Central memory CD8-positive, alpha-beta T cell (primary cell): ENCODE results near the gene ELOVL3.
"Not testable (repeated sequence)": the region's sequence is repeated elsewhere in the genome, so short reads cannot be mapped to it uniquely, and the experiment has no call there.

Experiments used
- ATAC-seq: fragments of 150-1000 bp; cut with Tn5 transposase; replicated peaks from 2 replicates; pipeline ENCODE4 v1.10.0; 2022; ENCODE audit warnings: mild to moderate bottlenecking, moderate FRiP score, moderate number of reproducible peaks; ENCODE audit not compliant: poor library complexity, severe bottlenecking; ENCODE audit errors: extremely low read depth
- DNase-seq, 2 donors: peaks; one replicate each; pipeline ENCODE4 v3.0.0; 2021; ENCODE audit warnings: low spot score in 2 of 2
- H3K27ac Mint-ChIP-seq: one replicate; pipeline ENCODE4 v1.8.0; 2022; ENCODE audit warnings: low read depth, mild to moderate bottlenecking, moderate library complexity, mixed read lengths
- H3K27me3 Mint-ChIP-seq: one replicate; pipeline ENCODE4 v1.8.0; 2022; ENCODE audit warnings: mixed read lengths
- H3K36me3 Mint-ChIP-seq: one replicate; pipeline ENCODE4 v1.8.0; 2022; ENCODE audit warnings: mild to moderate bottlenecking, moderate library complexity, mixed read lengths; ENCODE audit not compliant: insufficient read depth
- H3K4me1 Mint-ChIP-seq: one replicate; pipeline ENCODE4 v1.8.0; 2022; ENCODE audit warnings: mixed read lengths
- H3K4me3 Mint-ChIP-seq: one replicate; pipeline ENCODE4 v1.8.0; 2022; ENCODE audit warnings: mild to moderate bottlenecking, moderate library complexity, mixed read lengths
- H3K9me3 Mint-ChIP-seq: one replicate; pipeline ENCODE4 v1.8.0; 2022; ENCODE audit warnings: mixed read lengths

The ELOVL3 gene

GRCh38 chr10:102245082-102245931 is 19.2 kb downstream of the ELOVL3 start, which contains the start of gene GBF1:
Gene GBF1, plus strand, starts transcription at chr10:102245532. Its CDS starts 13,407 bp downstream, at chr10:102258939.
- peaks cover 19% of the 10 kb centered on the region for H3K27me3 Mint-ChIP-seq
- peaks cover 47% of the 10 kb centered on the region for H3K4me1 Mint-ChIP-seq
- peak within 1 kb of the TSS; percentile 92 for H3K4me3 Mint-ChIP-seq
- ATAC-seq (peak; percentile 93), DNase-seq (peak; percentile 71 to 90)
- H3K9me3 Mint-ChIP-seq, result no peaks in the 10 kb centered on the region
- peaks cover 7% of the 10 kb centered on the region for H3K36me3 Mint-ChIP-seq
- H3K27ac Mint-ChIP-seq, result peak within 1 kb of the TSS; percentile 89

DNA sequence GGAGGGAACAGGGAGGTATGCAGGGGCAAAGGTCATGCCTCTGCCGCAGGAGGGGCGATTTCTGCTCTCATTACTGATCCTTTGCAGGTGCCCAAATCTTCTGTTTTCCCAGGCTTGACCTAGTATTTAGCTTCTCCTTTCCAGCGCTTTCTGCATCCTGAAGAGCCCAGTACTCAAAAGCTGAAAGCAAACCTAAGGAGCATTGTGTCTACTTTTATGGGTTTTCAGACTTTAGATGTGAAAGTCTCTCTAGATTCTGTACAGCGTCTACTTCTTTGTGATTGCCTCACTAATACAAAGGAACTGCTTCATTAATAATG is 19.8 kb downstream of the ELOVL3 start:
- Mint-ChIP-seq H3K36me3 (peaks cover 7% of the 10 kb centered on the region), H3K9me3 (no peaks in the 10 kb centered on the region), H3K4me3 (peak overlapping the region; percentile 92), H3K27me3 (peaks cover 19% of the 10 kb centered on the region), H3K4me1 (peaks cover 47% of the 10 kb centered on the region), H3K27ac (peak overlapping the region; percentile 89)
- ATAC-seq (no peak), DNase-seq (no peak)

GRCh38 chr10:102246261-102246660 is 20.2 kb downstream of the ELOVL3 start:
- Mint-ChIP-seq H3K36me3 (peaks cover 7% of the 10 kb centered on the region), H3K4me1 (peaks cover 47% of the 10 kb centered on the region), H3K4me3 (peak overlapping the region; percentile 92), H3K9me3 (no peaks in the 10 kb centered on the region), H3K27ac (peak overlapping the region; percentile 89), H3K27me3 (peaks cover 19% of the 10 kb centered on the region)
- ATAC-seq (no peak), DNase-seq (no peak)

DNA sequence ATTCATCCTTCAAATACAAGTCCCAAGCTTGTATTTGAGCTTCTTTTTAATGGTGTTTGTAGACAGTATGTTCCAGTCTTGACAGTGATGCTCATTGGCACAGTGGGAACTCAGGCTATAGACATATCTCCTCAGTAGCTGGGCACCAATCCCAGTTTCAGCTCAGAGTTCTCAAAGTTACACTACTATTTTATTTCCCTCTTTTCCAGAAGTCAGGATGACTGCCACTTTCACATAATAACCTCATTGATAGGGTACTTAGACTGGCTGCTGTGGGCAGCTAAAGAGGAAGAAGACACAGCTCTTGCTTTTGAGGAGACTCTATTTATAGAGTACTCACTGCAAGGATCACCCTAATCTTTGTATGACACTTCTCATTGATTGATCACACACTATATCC is 21.6 kb downstream of the ELOVL3 start:
- H3K9me3 Mint-ChIP-seq, result no peaks in the 10 kb centered on the region
- H3K4me3 Mint-ChIP-seq, result peak overlapping the region; percentile 46
- peak overlapping the region; percentile 42 for H3K27ac Mint-ChIP-seq

GRCh38 chr10:102252508-102252907 is 26.4 kb downstream of the ELOVL3 start:
- H3K4me1 Mint-ChIP-seq, result peaks cover 23% of the 10 kb centered on the region
- ATAC-seq, H3K27ac Mint-ChIP-seq, DNase-seq, H3K36me3 Mint-ChIP-seq, H3K27me3 Mint-ChIP-seq, H3K4me3 Mint-ChIP-seq, H3K9me3 Mint-ChIP-seq: not testable (repeated sequence)

More for the DNA sequence above, 21.6 kb downstream of the ELOVL3 start:
- no peak for DNase-seq
- H3K4me1 Mint-ChIP-seq, result peaks cover 38% of the 10 kb centered on the region
- no peak for ATAC-seq
- peaks cover 9% of the 10 kb centered on the region for H3K36me3 Mint-ChIP-seq
- peaks cover 7% of the 10 kb centered on the region for H3K27me3 Mint-ChIP-seq

DNA sequence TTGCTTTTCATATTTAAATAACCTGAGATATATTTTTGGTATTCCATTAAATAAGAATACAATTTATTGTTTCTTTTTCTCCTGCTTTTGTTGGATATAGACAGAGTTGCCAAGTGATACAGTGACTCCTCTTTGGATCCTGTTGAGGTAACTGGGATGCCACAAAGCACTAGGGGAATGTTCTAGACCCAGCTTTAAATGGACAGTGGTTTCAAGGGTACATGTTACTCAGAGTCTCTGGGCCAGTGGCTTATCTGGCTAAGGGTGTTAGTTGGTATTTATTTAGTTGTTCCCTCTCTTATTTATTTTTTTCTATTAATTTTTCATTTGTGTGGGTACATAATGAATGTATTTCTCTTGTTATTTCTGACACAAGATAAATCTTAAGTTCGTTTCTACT is 28.3 kb downstream of the ELOVL3 start:
- peaks cover 15% of the 10 kb centered on the region for H3K4me1 Mint-ChIP-seq
- no peak overlapping the region for H3K27ac Mint-ChIP-seq
- no peak overlapping the region for H3K4me3 Mint-ChIP-seq
- no peaks in the 10 kb centered on the region for H3K9me3 Mint-ChIP-seq
- no peaks in the 10 kb centered on the region for H3K27me3 Mint-ChIP-seq
- DNase-seq, result no peak
- ATAC-seq, result no peak
- peaks cover 5% of the 10 kb centered on the region for H3K36me3 Mint-ChIP-seq

DNA sequence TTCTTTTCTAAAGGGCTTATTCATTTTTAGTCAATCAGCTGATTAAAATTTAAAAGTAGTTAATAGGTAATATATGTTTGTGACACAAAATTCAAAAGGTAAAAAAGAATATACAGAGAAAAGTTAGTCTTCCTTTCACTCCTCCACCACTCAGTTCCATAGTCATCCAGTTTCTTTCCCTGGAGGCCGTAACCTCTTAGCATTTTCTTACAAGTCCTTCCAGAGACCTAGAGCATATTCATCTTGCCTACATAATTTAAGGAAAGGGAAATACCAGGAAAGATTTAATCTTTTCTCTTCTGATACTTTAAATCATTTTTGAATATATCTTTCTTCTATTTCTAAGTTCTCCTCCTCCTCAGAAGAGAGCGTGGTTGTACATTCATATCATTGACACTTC is 29.3 kb downstream of the ELOVL3 start:
- peaks cover 12% of the 10 kb centered on the region for H3K36me3 Mint-ChIP-seq
- ATAC-seq (no peak), DNase-seq (no peak)
- H3K4me1 Mint-ChIP-seq, result peaks cover 15% of the 10 kb centered on the region
- no peaks in the 10 kb centered on the region for H3K27me3 Mint-ChIP-seq
- H3K27ac Mint-ChIP-seq, result peak overlapping the region; percentile 46
- H3K9me3 Mint-ChIP-seq, result no peaks in the 10 kb centered on the region
- no peak overlapping the region for H3K4me3 Mint-ChIP-seq

DNA sequence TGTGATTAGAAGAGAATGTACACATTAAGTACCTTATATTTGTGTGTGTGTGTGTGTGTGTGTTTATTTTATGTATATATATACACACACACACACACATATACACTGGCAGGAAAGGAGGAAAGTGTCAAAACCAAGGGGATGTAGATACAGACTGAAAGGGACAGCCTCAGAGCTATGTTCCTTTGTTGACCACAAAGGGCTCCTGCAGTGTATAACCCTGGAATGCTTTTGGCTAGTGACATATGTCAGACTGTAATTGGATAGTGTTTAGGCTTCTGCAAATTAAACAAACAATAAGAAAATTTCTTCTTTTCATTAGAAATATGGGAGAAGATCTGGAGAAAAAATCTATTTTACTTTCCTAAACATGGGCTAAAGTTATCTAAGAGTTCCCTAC is 35.1 kb downstream of the ELOVL3 start:
- ATAC-seq, result no peak
- Mint-ChIP-seq H3K4me3 (no peak overlapping the region), H3K4me1 (peaks cover 27% of the 10 kb centered on the region), H3K36me3 (peaks cover 29% of the 10 kb centered on the region), H3K9me3 (no peaks in the 10 kb centered on the region), H3K27me3 (no peaks in the 10 kb centered on the region), H3K27ac (no peak overlapping the region)
- DNase-seq, result no peak

- Mint-ChIP-seq H3K36me3 (peaks cover 29% of the 10 kb centered on the region), H3K4me3 (no peak overlapping the region), H3K4me1 (peaks cover 32% of the 10 kb centered on the region), H3K27ac (no peak overlapping the region), H3K9me3 (no peaks in the 10 kb centered on the region), H3K27me3 (no peaks in the 10 kb centered on the region)
- DNase-seq, result no peak
- no peak for ATAC-seq
Observed at GRCh38 chr10:102261842-102262241, 35.7 kb downstream of the ELOVL3 start.

GRCh38 chr10:102262744-102263370 is 36.8 kb downstream of the ELOVL3 start:
- ATAC-seq, result no peak
- Mint-ChIP-seq H3K9me3 (no peaks in the 10 kb centered on the region), H3K27me3 (no peaks in the 10 kb centered on the region), H3K4me1 (peaks cover 41% of the 10 kb centered on the region), H3K4me3 (no peak overlapping the region), H3K27ac (no peak overlapping the region), H3K36me3 (peaks cover 29% of the 10 kb centered on the region)
- no peak for DNase-seq

GRCh38 chr10:102264371-102264770 is 38.3 kb downstream of the ELOVL3 start:
- Mint-ChIP-seq H3K27me3 (no peaks in the 10 kb centered on the region), H3K36me3 (peaks cover 31% of the 10 kb centered on the region), H3K27ac (peak overlapping the region; percentile 3), H3K9me3 (no peaks in the 10 kb centered on the region), H3K4me3 (no peak overlapping the region), H3K4me1 (peaks cover 56% of the 10 kb centered on the region)
- no peak for DNase-seq
- ATAC-seq, result no peak

- Mint-ChIP-seq H3K27me3 (no peaks in the 10 kb centered on the region), H3K36me3 (peaks cover 16% of the 10 kb centered on the region)
Observed at GRCh38 chr10:102266670-102267069, 40.6 kb downstream of the ELOVL3 start.

DNA sequence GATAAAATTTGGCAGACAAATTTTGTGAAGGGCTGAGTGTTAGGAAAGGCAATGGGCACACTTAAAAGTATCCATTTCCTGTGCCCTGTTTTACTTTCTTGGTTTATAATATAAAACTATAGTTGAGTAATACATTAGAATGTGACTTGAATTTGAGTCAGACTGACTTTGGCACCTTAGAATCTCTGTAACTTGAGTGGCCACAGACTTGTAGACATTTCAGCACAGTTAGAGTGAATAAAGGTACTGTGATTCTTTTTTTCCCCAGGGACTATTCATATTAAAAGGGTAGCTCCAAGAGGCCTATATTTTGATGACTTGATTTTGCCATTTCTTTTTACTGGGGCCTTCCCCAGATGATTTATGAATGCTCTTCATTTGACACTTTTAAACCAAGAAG is 41.6 kb downstream of the ELOVL3 start:
- Mint-ChIP-seq H3K4me3 (no peak overlapping the region), H3K4me1 (peaks cover 62% of the 10 kb centered on the region), H3K9me3 (no peaks in the 10 kb centered on the region), H3K27me3 (no peaks in the 10 kb centered on the region), H3K27ac (peak overlapping the region; percentile 19), H3K36me3 (peaks cover 10% of the 10 kb centered on the region)
- DNase-seq, result no peak
- ATAC-seq, result no peak

More at GRCh38 chr10:102266670-102267069, 40.6 kb downstream of the ELOVL3 start:
- Mint-ChIP-seq H3K4me1 (peaks cover 64% of the 10 kb centered on the region), H3K9me3 (no peaks in the 10 kb centered on the region), H3K4me3 (no peak overlapping the region), H3K27ac (no peak overlapping the region)
- ATAC-seq, result no peak
- DNase-seq, result no peak
